Measurements from ENCODE around the gene AHCYL2.
A peak's percentile ranks its signal among the peaks of the same experiment; 100 is the strongest.
"Not testable (repeated sequence)": the region's sequence is repeated elsewhere in the genome, so short reads cannot be mapped to it uniquely, and the experiment has no call there.

AHCYL2 gene

DNA sequence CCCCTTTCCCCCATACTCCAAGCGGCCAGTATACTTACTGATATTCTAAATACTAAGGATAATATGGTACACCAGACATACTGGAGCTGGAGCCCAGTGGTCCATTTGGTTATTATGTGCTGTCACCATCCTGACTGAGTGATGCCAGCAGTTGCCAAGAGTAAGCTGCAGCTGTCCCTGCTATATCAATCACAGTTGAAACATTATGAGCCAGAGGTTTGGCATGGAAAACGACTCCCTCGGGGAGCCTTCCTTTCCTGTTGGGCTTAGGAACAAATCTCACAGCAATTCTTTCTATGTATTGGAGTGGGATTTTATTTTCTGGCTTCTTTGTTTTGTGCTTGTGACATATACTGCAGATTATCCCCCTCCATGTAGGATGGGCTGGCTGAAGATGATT, 242.0 kb downstream of the AHCYL2 start:
- no peak for DNase-seq
- no peak overlapping the region for H3K27ac ChIP-seq
- H3K27me3 ChIP-seq (replicated peaks): no peaks in the 10 kb centered on the region
- no peaks in the 10 kb centered on the region for H3K36me3 ChIP-seq (replicated peaks)
- TF ChIP-seq CTCF (IDR thresholded peaks at IDR 0.05; ENCODE audit: low read depth, low read length, missing control alignments): no peak
- H3K4me3 ChIP-seq (ENCODE audit: low read depth, low read length): no peak overlapping the region
- in situ Hi-C loops (cut with HindIII; ENCODE audit: low pct_ligation_motif_present, low sequenced_read_pairs): no loop called here

DNA sequence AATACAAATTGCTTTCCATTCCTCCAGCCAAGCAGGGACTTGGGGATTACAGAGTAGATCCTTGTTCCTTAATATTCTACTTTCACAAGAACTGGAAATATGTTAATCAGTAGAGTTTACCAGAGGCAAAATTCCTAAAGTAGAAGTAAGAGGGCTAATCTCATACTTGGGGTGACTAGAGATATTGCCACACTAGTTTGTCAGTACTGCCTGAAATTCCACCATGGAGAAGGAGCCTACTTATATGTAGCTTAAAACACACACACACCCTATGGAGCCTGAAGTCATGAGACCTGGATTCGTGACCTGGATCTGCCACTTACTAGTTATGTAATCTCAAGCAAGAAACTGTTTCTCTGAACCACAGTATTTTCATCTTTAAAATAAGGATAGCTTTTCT, 243.3 kb downstream of the AHCYL2 start:
- TF ChIP-seq CTCF (IDR thresholded peaks at IDR 0.05; ENCODE audit: low read depth, low read length, missing control alignments): no peak
- DNase-seq: peak; percentile 23
- no peak overlapping the region for H3K27ac ChIP-seq

DNA sequence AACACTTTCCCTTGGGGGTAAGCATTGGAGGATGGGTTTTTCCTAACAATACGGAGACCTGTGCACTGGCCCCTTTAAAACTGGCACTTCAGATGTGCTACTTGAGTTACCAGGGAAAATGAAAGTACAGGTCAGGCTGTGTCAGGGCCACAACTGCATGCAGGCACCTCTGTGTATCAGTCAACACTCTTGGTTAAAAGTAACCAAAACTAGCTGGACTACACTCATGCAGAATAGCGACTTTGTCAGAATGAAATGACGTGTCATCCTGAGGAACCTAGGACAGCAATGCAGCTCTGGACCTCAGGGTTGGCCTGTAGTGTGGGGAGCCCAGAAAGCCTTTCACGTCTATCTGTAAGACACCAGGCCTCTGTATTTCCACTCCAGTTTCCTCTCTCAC, 243.7 kb downstream of the AHCYL2 start:
- Histone ChIP-seq H3K4me3 (ENCODE audit: low read depth, low read length) (no peak overlapping the region), H3K27ac (no peak overlapping the region), H3K36me3 (replicated peaks) (no peaks in the 10 kb centered on the region), H3K27me3 (replicated peaks) (no peaks in the 10 kb centered on the region)
- in situ Hi-C loops (cut with HindIII; ENCODE audit: low pct_ligation_motif_present, low sequenced_read_pairs): no loop called here
- no peak for TF ChIP-seq CTCF (IDR thresholded peaks at IDR 0.05; ENCODE audit: low read depth, low read length, missing control alignments)
- no peak for DNase-seq

More for the DNA sequence above, 243.3 kb downstream of the AHCYL2 start:
- Histone ChIP-seq H3K4me3 (ENCODE audit: low read depth, low read length) (no peak overlapping the region), H3K27me3 (replicated peaks) (no peaks in the 10 kb centered on the region), H3K36me3 (replicated peaks) (no peaks in the 10 kb centered on the region)
- in situ Hi-C loops (cut with HindIII; ENCODE audit: low pct_ligation_motif_present, low sequenced_read_pairs): no loop called here

- in situ Hi-C loops (cut with HindIII; ENCODE audit: low pct_ligation_motif_present, low sequenced_read_pairs): no loop called here
- Histone ChIP-seq H3K27ac (no peak overlapping the region), H3K4me3 (ENCODE audit: low read depth, low read length) (no peak overlapping the region), H3K27me3 (replicated peaks) (no peaks in the 10 kb centered on the region), H3K36me3 (replicated peaks) (no peaks in the 10 kb centered on the region)
- no peak for TF ChIP-seq CTCF (IDR thresholded peaks at IDR 0.05; ENCODE audit: low read depth, low read length, missing control alignments)
- no peak for DNase-seq
These were observed 245.1 kb downstream of the AHCYL2 start for GRCh38 chr7:129469930-129470329.

DNA sequence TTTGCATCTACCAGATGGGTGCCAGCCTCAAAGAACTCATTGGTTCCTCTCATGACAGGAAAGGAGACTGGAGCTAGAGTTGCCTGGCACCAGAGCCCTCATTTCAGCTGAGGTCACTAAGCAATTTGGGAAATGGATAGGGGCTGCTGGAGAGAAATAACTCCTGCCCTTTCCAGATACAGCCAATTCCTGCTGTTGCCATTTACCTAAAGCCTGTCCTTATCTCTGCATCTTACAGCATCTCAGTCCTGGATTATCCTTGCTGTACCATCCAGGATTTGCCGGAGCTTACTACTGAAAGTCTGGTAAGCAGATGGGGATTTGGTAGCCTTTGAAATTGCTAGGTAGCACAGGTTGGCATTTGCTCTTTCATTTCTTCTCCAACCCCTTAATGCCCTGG, 245.6 kb downstream of the AHCYL2 start:
- Histone ChIP-seq H3K27ac (no peak overlapping the region), H3K4me3 (ENCODE audit: low read depth, low read length) (no peak overlapping the region), H3K27me3 (replicated peaks) (no peaks in the 10 kb centered on the region), H3K36me3 (replicated peaks) (no peaks in the 10 kb centered on the region)
- TF ChIP-seq CTCF (IDR thresholded peaks at IDR 0.05; ENCODE audit: low read depth, low read length, missing control alignments): no peak
- no peak for DNase-seq
- in situ Hi-C loops (cut with HindIII; ENCODE audit: low pct_ligation_motif_present, low sequenced_read_pairs): no loop called here

DNA sequence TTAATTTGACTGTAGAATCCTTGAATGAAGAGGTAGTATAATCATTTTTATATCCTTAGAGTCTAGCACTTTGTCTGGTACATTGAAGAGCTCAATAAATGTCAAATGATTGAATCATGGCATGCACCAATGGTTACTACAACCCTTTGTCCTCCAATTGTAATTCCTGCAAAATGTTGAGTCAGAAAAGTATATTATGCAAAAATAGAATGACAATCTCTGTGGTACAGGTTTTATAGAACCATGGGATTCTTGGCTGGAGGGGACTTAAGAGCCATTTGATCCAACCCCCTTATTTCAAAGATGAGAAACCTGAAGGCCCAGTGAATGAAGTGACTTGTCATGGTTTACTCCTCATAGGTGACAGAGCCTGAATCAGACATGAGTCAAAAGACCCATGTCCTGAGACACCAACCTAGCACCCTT, 246.6 kb downstream of the AHCYL2 start:
- Histone ChIP-seq H3K36me3 (replicated peaks) (no peaks in the 10 kb centered on the region), H3K4me3 (ENCODE audit: low read depth, low read length) (no peak overlapping the region), H3K27me3 (replicated peaks) (no peaks in the 10 kb centered on the region), H3K27ac (no peak overlapping the region)
- DNase-seq: no peak
- no peak for TF ChIP-seq CTCF (IDR thresholded peaks at IDR 0.05; ENCODE audit: low read depth, low read length, missing control alignments)
- in situ Hi-C loops (cut with HindIII; ENCODE audit: low pct_ligation_motif_present, low sequenced_read_pairs): no loop called here

DNA sequence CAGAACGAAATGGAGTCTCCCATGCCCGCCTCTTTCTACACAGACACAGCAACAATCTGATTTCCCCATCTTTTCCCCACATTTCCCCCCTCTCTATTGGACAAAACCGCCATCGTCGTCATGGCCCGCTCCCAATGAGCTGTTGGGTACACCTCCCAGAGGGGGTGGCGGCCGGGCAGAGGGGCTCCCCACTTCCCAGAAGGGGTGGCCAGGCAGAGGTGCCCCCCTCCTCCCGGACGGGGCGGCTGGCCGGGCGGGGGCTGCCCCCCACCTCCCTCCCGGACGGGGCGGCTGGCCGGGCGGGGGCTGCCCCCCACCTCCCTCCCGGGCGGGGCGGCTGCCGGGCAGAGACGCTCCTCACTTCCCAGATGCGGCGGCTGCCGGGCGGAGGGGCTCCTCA, 251.1 kb downstream of the AHCYL2 start:
- H3K36me3 ChIP-seq (replicated peaks); in situ Hi-C loops (cut with HindIII; ENCODE audit: low pct_ligation_motif_present, low sequenced_read_pairs); H3K27me3 ChIP-seq (replicated peaks); DNase-seq; H3K4me3 ChIP-seq (ENCODE audit: low read depth, low read length); H3K27ac ChIP-seq: not testable (repeated sequence)

GRCh38 chr7:129476398-129476797, 251.6 kb downstream of the AHCYL2 start:
- H3K27me3 ChIP-seq (replicated peaks); DNase-seq; H3K27ac ChIP-seq; H3K36me3 ChIP-seq (replicated peaks); H3K4me3 ChIP-seq (ENCODE audit: low read depth, low read length); in situ Hi-C loops (cut with HindIII; ENCODE audit: low pct_ligation_motif_present, low sequenced_read_pairs): not testable (repeated sequence)

Measured in brain microvascular endothelial cell (primary cell).